ENCODE measurements around the gene CCT8.

DNA sequence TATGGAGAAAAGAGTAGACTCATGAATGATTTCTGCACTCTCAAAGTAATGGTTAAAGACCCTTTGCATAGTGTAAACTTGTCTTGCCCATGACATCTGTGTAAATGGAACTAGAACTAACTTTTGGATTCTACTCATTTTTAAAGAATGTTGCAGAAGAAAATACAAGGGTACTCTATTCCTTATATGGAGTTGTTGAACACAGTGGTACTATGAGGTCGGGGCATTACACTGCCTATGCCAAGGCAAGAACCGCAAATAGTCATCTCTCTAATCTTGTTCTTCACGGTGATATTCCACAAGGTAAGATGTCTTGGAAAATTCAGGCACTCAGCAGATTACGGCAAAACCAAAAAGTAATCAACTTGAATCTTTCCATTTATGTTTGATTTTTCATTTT, 19.8 kb downstream of the CCT8 start:
- TF ChIP-seq, protein P1, sequence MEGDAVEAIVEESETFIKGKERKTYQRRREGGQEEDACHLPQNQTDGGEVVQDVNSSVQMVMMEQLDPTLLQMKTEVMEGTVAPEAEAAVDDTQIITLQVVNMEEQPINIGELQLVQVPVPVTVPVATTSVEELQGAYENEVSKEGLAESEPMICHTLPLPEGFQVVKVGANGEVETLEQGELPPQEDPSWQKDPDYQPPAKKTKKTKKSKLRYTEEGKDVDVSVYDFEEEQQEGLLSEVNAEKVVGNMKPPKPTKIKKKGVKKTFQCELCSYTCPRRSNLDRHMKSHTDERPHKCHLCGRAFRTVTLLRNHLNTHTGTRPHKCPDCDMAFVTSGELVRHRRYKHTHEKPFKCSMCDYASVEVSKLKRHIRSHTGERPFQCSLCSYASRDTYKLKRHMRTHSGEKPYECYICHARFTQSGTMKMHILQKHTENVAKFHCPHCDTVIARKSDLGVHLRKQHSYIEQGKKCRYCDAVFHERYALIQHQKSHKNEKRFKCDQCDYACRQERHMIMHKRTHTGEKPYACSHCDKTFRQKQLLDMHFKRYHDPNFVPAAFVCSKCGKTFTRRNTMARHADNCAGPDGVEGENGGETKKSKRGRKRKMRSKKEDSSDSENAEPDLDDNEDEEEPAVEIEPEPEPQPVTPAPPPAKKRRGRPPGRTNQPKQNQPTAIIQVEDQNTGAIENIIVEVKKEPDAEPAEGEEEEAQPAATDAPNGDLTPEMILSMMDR (conservative IDR thresholded peaks at IDR 0.05): no peak
- TF ChIP-seq EZH2 (IDR thresholded peaks at IDR 0.05; ENCODE audit: low read depth): no peak

Data from PC-9 (cell line).